Measurements from ENCODE around the gene DAO.

The DAO gene

GRCh38 chr12:108918960-108919642 lies 39.2 kb downstream of the DAO start:
- DNase-seq (ENCODE audit: low spot score) = no peak

- no peak for DNase-seq (ENCODE audit: low spot score)
These were observed 42.1 kb downstream of the DAO start for GRCh38 chr12:108921946-108922345.

GRCh38 chr12:108922918-108923317 lies 43.0 kb downstream of the DAO start:
- DNase-seq (ENCODE audit: low spot score) = no peak

DNA sequence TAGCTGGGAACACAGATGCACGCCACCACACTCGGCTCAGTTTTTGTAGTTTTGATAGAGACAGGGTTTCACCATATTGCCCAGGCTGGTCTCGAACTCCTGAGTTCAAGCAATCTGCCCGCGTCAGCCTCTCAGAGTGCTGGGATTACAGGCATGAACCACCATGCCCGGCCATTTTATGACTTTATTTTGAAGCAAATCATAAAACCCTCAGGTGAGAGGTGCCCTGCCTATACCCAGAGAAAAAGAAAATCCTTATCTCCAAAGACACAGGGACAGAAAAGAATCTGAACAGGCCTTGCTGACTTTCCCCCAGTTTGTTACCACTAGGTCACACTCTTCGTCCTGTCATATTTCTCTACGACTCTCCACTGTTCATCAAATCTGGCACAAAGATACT lies 48.8 kb downstream of the DAO start:
- no peak for DNase-seq (ENCODE audit: low spot score)

DNA sequence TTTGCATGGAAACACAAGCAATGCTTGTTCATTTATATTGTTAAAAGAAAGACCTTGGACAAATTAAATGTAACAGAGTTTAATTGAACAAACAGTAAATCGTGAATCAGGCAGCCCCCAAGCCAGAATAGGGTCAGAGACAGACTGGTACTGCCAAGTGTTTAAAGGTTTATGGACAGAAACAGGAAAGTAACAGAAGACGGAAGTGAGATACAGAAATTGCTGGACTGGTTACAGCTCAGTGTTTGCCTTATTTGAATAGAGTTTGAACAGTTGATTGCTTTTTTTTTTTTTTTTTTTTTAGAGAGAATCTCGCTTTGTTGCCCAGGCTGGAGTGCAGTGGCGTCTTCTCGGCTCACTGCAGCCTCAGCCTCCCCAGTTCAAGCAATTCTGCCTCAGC lies 50.3 kb downstream of the DAO start:
- DNase-seq (ENCODE audit: low spot score) = no peak

- DNase-seq (ENCODE audit: low spot score) = no peak
These were observed 50.9 kb downstream of the DAO start for GRCh38 chr12:108930756-108931155.

DNA sequence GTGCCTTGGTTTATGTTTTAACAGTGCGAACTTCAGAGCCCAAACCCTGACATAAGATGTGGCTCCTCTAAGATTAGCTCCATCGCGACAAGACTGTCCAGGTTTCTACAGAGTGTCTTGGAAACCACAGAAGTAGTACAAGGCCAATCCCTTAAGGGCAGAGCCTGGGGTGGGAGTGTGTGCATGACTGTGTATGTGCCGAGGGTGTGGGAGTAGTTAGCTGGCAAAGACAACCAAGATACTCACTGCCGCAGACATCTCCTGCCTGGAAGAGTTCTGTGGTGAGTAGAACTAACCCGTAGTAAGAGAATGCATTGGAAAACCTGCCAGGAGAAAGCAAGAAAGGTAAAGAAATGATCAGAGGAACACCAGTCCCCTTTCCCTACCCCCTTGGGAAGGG lies 54.1 kb downstream of the DAO start:
- DNase-seq (ENCODE audit: low spot score) = no peak

- DNase-seq (ENCODE audit: low spot score) = no peak
These were observed 55.4 kb downstream of the DAO start for GRCh38 chr12:108935159-108935763.

GRCh38 chr12:108938247-108938924 lies 58.5 kb downstream of the DAO start:
- no peak for DNase-seq (ENCODE audit: low spot score)

- no peak for DNase-seq (ENCODE audit: low spot score)
These were observed 59.7 kb downstream of the DAO start for GRCh38 chr12:108939594-108939993.

- DNase-seq (ENCODE audit: low spot score) = no peak
These were observed 60.2 kb downstream of the DAO start for GRCh38 chr12:108940138-108940537.

GRCh38 chr12:108947097-108947496 lies 67.2 kb downstream of the DAO start:
- DNase-seq (ENCODE audit: low spot score) = no peak

DNA sequence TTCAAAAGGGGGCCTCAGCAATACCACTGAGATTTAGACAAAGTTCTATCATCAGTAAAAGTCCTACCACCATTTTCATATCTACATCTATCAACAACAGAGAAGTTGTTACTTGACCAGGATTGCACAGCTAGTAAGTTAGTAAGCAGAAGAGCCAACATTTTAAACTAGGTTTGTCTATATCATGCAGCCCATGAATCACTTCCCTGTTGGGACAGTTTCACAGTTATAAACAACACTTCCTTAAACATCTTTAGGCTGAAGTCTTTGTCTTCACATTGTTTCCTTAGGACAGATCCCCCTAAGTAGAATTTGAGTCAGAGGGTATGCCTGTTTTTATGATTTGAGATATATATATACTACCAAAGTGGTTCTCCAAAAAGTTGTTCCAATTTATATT lies 68.5 kb downstream of the DAO start:
- DNase-seq (ENCODE audit: low spot score) = no peak

DNA sequence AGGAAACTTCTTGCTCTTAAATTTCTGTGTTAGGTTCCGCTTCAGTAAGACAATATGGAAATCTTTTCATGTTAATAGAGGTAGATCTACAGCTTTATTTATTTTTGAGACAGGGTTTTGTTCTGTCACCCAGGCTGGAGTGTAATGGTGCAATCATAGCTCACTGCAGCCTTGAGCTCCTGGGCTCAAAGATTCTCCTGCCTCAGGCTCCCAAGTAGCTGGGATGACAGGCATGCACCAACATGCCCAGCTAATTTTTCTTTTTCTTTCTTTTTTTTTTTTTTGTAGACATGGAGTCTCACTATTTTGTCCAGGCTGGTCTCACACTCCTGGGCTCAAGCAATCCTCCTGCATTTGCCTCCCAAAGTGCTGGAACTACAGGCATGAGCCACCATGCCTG lies 70.1 kb downstream of the DAO start:
- DNase-seq (ENCODE audit: low spot score) = no peak

Data from putamen (tissue), 1 donor.